K562 (cell line): ENCODE measurements around the gene GON4L. TPM values are rescaled to one million over a fixed set of nuclear protein-coding genes. Genes with fewer than 3 reads are reported as not detected.
A peak's percentile ranks its signal among the peaks of the same experiment; 100 is the strongest.

Experiments used
- ARNT ChIP-seq, 2 experiments: fragments of 450-650 bp; IDR thresholded peaks; 2 replicates each; pipeline ENCODE4 v1.6.1; 2016; ENCODE audit warnings: mild to moderate bottlenecking in 1 of 2
- CBFA2T2 ChIP-seq: fragments of 450-650 bp; conservative IDR thresholded peaks from 2 replicates; pipeline ENCODE4 v1.6.1; 2017; ENCODE audit warnings: mild to moderate bottlenecking
- CC2D1A ChIP-seq: fragments of 450-650 bp; IDR thresholded peaks from 2 replicates; pipeline ENCODE4 v1.6.1; 2017; ENCODE audit warnings: mild to moderate bottlenecking
- CLOCK ChIP-seq: fragments of 250-450 bp; sonication (Bioruptor Pico); IDR thresholded peaks from 2 replicates; pipeline ENCODE4 v1.4.0; 2020; ENCODE audit warnings: mild to moderate bottlenecking, moderate library complexity, borderline replicate concordance
- ELF4 ChIP-seq: fragments of 450-650 bp; formaldehyde crosslinking; IDR thresholded peaks from 2 replicates; pipeline ENCODE4 v1.4.0; 2022; ENCODE audit warnings: missing genetic modification characterization
- FOXM1 ChIP-seq, 2 experiments: fragments of 450-650 bp in 1 of 2; sonication (generic) in 1 of 2; formaldehyde crosslinking in 1 of 2; IDR thresholded peaks; 2 replicates each; pipeline versions ENCODE4 v1.6.1 to v1.9.0; 2017 to 2022; ENCODE audit warnings: low read depth in 2 of 2, mild to moderate bottlenecking in 2 of 2, missing genetic modification reagents in 1 of 2, moderate library complexity in 1 of 2
- GTF2B ChIP-seq: IDR thresholded peaks from 2 replicates; pipeline ENCODE4 v1.6.1; 2011; ENCODE audit not compliant: insufficient read length; ENCODE audit errors: extremely low read depth
- HDAC1 ChIP-seq, 2 experiments: fragments of 450-650 bp; IDR thresholded peaks; 2 replicates each; pipeline ENCODE4 v1.6.1; 2016 to 2017; ENCODE audit warnings: inconsistent platforms in 1 of 2, mild to moderate bottlenecking in 1 of 2, moderate library complexity in 1 of 2
- KDM1A ChIP-seq, 2 experiments: fragments of 450-650 bp; IDR thresholded peaks; 2 replicates each; pipeline ENCODE4 v1.6.1; 2016; ENCODE audit warnings: mild to moderate bottlenecking in 2 of 2
- MAZ ChIP-seq, 2 experiments: fragments of 450-650 bp in 1 of 2; sonication (generic) in 1 of 2; formaldehyde crosslinking; IDR thresholded peaks in 1 of 2; conservative IDR thresholded peaks in 1 of 2; 2 replicates each; pipeline versions ENCODE4 v1.4.0 to v1.5.0; 2020; ENCODE audit warnings: mild to moderate bottlenecking in 1 of 2, missing genetic modification reagents in 1 of 2
- PKNOX1 ChIP-seq: fragments of 450-650 bp; IDR thresholded peaks from 2 replicates; pipeline ENCODE4 v1.6.1; 2016
- POLR2AphosphoS5 ChIP-seq: IDR thresholded peaks from 2 replicates; pipeline ENCODE4 v1.6.1; 2011; ENCODE audit warnings: mild to moderate bottlenecking, low read depth, low read length, moderate library complexity; ENCODE audit not compliant: control insufficient read depth, insufficient read depth
- RAD21 ChIP-seq, 2 experiments: fragments of 250-450 bp in 1 of 2; fragments of 450-650 bp in 1 of 2; sonication (Bioruptor Pico) in 1 of 2; formaldehyde crosslinking in 1 of 2; IDR thresholded peaks in 1 of 2; conservative IDR thresholded peaks in 1 of 2; 2 replicates each; pipeline versions ENCODE4 v1.4.0 to v1.8.0; 2020 to 2022; ENCODE audit warnings: mild to moderate bottlenecking in 2 of 2, moderate library complexity in 1 of 2
- RBBP5 ChIP-seq: fragments of 200-600 bp; sonication (generic); IDR thresholded peaks from 2 replicates; pipeline ENCODE4 v1.6.1; 2012; ENCODE audit warnings: borderline replicate concordance, mild to moderate bottlenecking, low read length, control low read depth, inconsistent platforms; ENCODE audit not compliant: insufficient read depth, poor library complexity, severe bottlenecking
- RCOR1 ChIP-seq, 2 experiments: IDR thresholded peaks; 2 replicates each; pipeline ENCODE4 v1.6.1; 2012; ENCODE audit warnings: low read depth in 2 of 2, low read length in 2 of 2, borderline replicate concordance in 1 of 2, improper control_type of control experiment in 1 of 2
- SMARCE1 ChIP-seq: fragments of 450-650 bp; IDR thresholded peaks from 2 replicates; pipeline ENCODE4 v1.7.1; 2016; ENCODE audit warnings: mild to moderate bottlenecking
- TFE3 ChIP-seq: fragments of 450-650 bp; formaldehyde crosslinking; IDR thresholded peaks from 2 replicates; pipeline ENCODE4 v1.4.0; 2020; ENCODE audit warnings: mild to moderate bottlenecking, mixed read lengths
- XRCC3 ChIP-seq: fragments of 450-650 bp; IDR thresholded peaks from 2 replicates; pipeline ENCODE4 v1.6.1; 2017; ENCODE audit warnings: mild to moderate bottlenecking, moderate library complexity
- ZC3H11A ChIP-seq: IDR thresholded peaks from 2 replicates; pipeline ENCODE4 v1.6.1; 2012; ENCODE audit warnings: low read depth, low read length, improper control_type of control experiment
- ZNF347 ChIP-seq: fragments of 450-650 bp; formaldehyde crosslinking; IDR thresholded peaks from 2 replicates; pipeline ENCODE4 v1.4.0; 2020; ENCODE audit warnings: low read depth, mild to moderate bottlenecking, moderate library complexity
- ZNF584 ChIP-seq: fragments of 200-800 bp; sonication (Bioruptor generic); IDR thresholded peaks from 2 replicates; pipeline ENCODE4 v1.6.1; 2016; ENCODE audit warnings: low read depth, mild to moderate bottlenecking, missing genetic modification characterization, missing compliant biosample characterization
- ZNF586 ChIP-seq: fragments of 450-650 bp; formaldehyde crosslinking; conservative IDR thresholded peaks from 2 replicates; pipeline ENCODE4 v1.4.0; 2020; ENCODE audit warnings: mild to moderate bottlenecking, moderate library complexity
- ZNF766 ChIP-seq: fragments of 200-800 bp; sonication (Bioruptor generic); conservative IDR thresholded peaks from 2 replicates; pipeline ENCODE4 v1.6.1; 2016; ENCODE audit warnings: missing genetic modification characterization, missing compliant biosample characterization
- polyA plus RNA-seq, 8 experiments: library from polyadenylated mRNA; depleted of rRNA in 4 of 8; stranded (reverse) in 5 of 8; unstranded in 3 of 8; fragments of >200 nt; fragmentation: Nextera tagmentation in 2 of 8; fragmentation: Illumina TruSeq in 1 of 8; extraction: Ambion mirVana in 2 of 8; extraction: Trizol in 1 of 8; gene quantifications; 2 replicates each; pipeline versions ENCODE4 v1.2.1 to v1.2.3, GENCODE V29; 2011 to 2014; ENCODE audit warnings: inconsistent platforms in 1 of 8, missing spikeins in 1 of 8
- total RNA-seq, 7 experiments: library from RNA; depleted of rRNA in 6 of 7; stranded (reverse); fragments of >200 nt in 6 of 7; fragmentation: Illumina TruSeq in 2 of 7; extraction: Trizol in 2 of 7; gene quantifications; 2 replicates each; pipeline versions ENCODE4 v1.2.1 to v1.2.3, GENCODE V29; 2011 to 2021; ENCODE audit warnings: low replicate concordance in 1 of 7

GON4L gene
- total and polyA plus RNA-seq, 9 of the 15 experiments (the other 6 are each of a cell fraction or from before 2014, with no cell fraction given), result 20.2 to 47.4 (median 33.6) TPM

- peak; percentile 27; the same call in 1 of the 2 replicates for TF ChIP-seq PKNOX1
- peak; percentile 31; the same call in 1 of the 2 replicates for TF ChIP-seq CC2D1A
- no peak for TF ChIP-seq ZC3H11A
- no peak for TF ChIP-seq RAD21 (CRISPR knock-in tag; conservative IDR thresholded peaks at IDR 0.05 in 1 of 2, IDR thresholded peaks at IDR 0.05 in 1 of 2)
- no peak for TF ChIP-seq MAZ (CRISPR knock-in tag; conservative IDR thresholded peaks at IDR 0.05 in 1 of 2, IDR thresholded peaks at IDR 0.05 in 1 of 2)
- no peak for TF ChIP-seq ELF4 (CRISPR knock-in tag)
- TF ChIP-seq CBFA2T2, result peak; percentile 89
- no peak for TF ChIP-seq XRCC3
- no peak for TF ChIP-seq RBBP5
- peak; percentile 95 for TF ChIP-seq KDM1A (IDR thresholded peaks at IDR 0.05)
- TF ChIP-seq TFE3 (CRISPR knock-in tag), result no peak
- TF ChIP-seq POLR2AphosphoS5, result peak; percentile 91
- TF ChIP-seq ZNF584, result peak; percentile 51; the same call in 1 of the 2 replicates
- peak; percentile 52 to 92; a peak in 3 of 4 replicates for TF ChIP-seq RCOR1 (IDR thresholded peaks at IDR 0.05; ENCODE audit: borderline replicate concordance in 1 of 2, low read depth in 2 of 2, low read length in 2 of 2)
- no peak for TF ChIP-seq GTF2B
- peak; percentile 49; the same call in 1 of the 2 replicates for TF ChIP-seq SMARCE1
- no peak for TF ChIP-seq CLOCK
- TF ChIP-seq ZNF766 (CRISPR knock-in tag), result 0 out of 2 replicates have a peak, but pooled peaks have one; percentile 39
- TF ChIP-seq FOXM1 (IDR thresholded peaks at IDR 0.05; ENCODE audit: low read depth), result peak; percentile 80
- no peak for TF ChIP-seq FOXM1 (CRISPR knock-in tag; IDR thresholded peaks at IDR 0.05; ENCODE audit: low read depth)
- TF ChIP-seq ARNT (IDR thresholded peaks at IDR 0.05), result no peak
- no peak for TF ChIP-seq ZNF347 (CRISPR knock-in tag)
- TF ChIP-seq HDAC1 (IDR thresholded peaks at IDR 0.05), result peak in 1 of 2 experiments; percentile 89; a peak in 2 of 4 replicates
- no peak for TF ChIP-seq ZNF586 (CRISPR knock-in tag)
Measured at GRCh38 chr1:155900161-155900560, 43.1 kb upstream of the GON4L start (continued).
